GM21367 (cell line): ENCODE measurements around the gene CXCL9.
"Not testable (repeated sequence)": the region's sequence is repeated elsewhere in the genome, so short reads cannot be mapped to it uniquely, and the experiment has no call there.

Experiments
- ATAC-seq: cut with Tn5 transposase; IDR thresholded peaks from one replicate; pipeline ENCODE4 v1.9.1; 2021; ENCODE audit not compliant: unreplicated experiment

Gene CXCL9

DNA sequence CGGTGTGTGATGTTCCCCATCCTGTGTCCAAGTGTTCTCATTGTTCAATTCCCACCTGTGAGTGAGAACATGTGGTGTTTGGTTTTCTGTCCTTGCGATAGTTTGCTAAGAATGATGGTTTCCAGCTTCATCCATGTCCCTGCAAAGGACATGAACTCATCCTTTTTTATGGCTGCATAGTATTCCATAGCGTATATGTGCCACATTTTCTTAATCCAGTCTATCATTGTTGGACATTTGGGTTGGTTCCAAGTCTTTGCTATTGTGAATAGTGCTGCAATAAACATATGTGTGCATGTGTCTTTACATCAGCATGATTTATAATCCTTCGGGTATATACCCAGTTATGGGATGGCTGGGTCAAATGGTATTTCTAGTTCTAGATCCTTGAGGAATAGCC is 45.2 kb downstream of the CXCL9 start:
- not testable (repeated sequence) for ATAC-seq

- ATAC-seq: not testable (repeated sequence)
These were observed 48.8 kb downstream of the CXCL9 start for GRCh38 chr4:75958546-75958945.

DNA sequence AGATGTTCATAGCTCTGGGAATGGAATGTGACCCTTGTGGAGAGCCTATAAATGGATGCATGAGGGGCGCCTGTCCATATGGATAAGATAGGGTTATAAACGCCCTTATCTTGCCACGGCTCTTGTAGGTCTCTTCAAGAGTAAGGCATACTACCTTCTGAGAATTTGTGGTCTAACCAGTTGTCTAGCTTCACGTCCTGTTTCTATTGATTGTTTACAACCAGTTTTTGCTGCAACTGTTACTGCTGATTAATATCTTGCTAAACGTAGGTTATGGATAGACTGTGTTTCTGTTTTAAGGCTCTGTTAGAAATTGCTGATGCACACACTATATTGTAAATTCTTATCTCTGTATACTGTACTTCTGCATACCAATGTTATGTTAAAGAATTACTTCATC is 52.5 kb downstream of the CXCL9 start:
- ATAC-seq: not testable (repeated sequence)

- no peak for ATAC-seq
These were observed 53.8 kb downstream of the CXCL9 start for GRCh38 chr4:75953509-75953908.
